ENCODE data around the gene RBM23.
A peak's percentile ranks its signal among the peaks of the same experiment; 100 is the strongest.

The RBM23 gene

GRCh38 chr14:22871224-22872032, 47.5 kb downstream of the RBM23 start, which contains the start of gene LRP10:
Gene LRP10, plus strand, starts transcription at chr14:22871740. Its CDS starts 564 bp downstream, at chr14:22872304.
- peaks cover 0 to 26% of the 10 kb centered on the region in 2 experiments; a peak in 1 of 3 replicates for H3K36me3 ChIP-seq (ENCODE audit: control insufficient read depth in 2 of 2, insufficient read depth in 1 of 2, low read length in 2 of 2)
- peak within 1 kb of the TSS; percentile 87 for H3K27ac ChIP-seq (ENCODE audit: extremely low read depth, low read depth, low read length)
- peak within 1 kb of the TSS; percentile 74 for H3K4me3 ChIP-seq (ENCODE audit: low read depth, low read length)
- ChIA-PET CTCF (interaction anchor here (0.6 to 4.5 kb wide), 15 partner anchors 10 to 1856 kb away, joined by 3 to 55 read pairs (median 5); partner anchors contain the start of genes DAD1 and REM2), POLR2A (interaction anchor here (0.6 to 1.8 kb wide), 9 partner anchors 9 to 105 kb away, joined by 3 to 7 read pairs (median 5); partner anchors contain the start of genes HAUS4, OXA1L, RBM23 and REM2)
- H3K9me3 ChIP-seq (ENCODE audit: control insufficient read depth, insufficient read depth, low read depth, low read length): no peaks in the 10 kb centered on the region
- peaks cover 9% of the 10 kb centered on the region for H3K4me1 ChIP-seq (ENCODE audit: control insufficient read depth, insufficient read depth, low read length)
- TF ChIP-seq ZNF426 (tag by site-specific recombination; IDR thresholded peaks at IDR 0.05) (no peak), ZNF248 (tag by site-specific recombination; IDR thresholded peaks at IDR 0.05) (no peak), BCL11A (tag by site-specific recombination; IDR thresholded peaks at IDR 0.05; ENCODE audit: low read depth) (peak; percentile 35), ZNF747 (tag by site-specific recombination; IDR thresholded peaks at IDR 0.05) (no peak), ZBTB10 (tag by site-specific recombination; IDR thresholded peaks at IDR 0.05) (peak; percentile 92), ZNF175 (tag by site-specific recombination; IDR thresholded peaks at IDR 0.05) (no peak), PRDM4 (tag by site-specific recombination; IDR thresholded peaks at IDR 0.05) (no peak), ZNF544 (tag by site-specific recombination; IDR thresholded peaks at IDR 0.05) (no peak), ZNF138 (tag by site-specific recombination; IDR thresholded peaks at IDR 0.05; ENCODE audit: borderline replicate concordance) (no peak), ZNF561 (tag by site-specific recombination; IDR thresholded peaks at IDR 0.05; ENCODE audit: borderline replicate concordance) (peak; percentile 81; the same call in 1 of the 2 replicates), ZBTB8A (tag by site-specific recombination; IDR thresholded peaks at IDR 0.05) (peak; percentile 77), ZNF2 (tag by site-specific recombination; IDR thresholded peaks at IDR 0.05) (0 out of 2 replicates have a peak, but pooled peaks have one; percentile 21), ZNF366 (tag by site-specific recombination; conservative IDR thresholded peaks at IDR 0.05) (0 out of 2 replicates have a peak, but pooled peaks have one; percentile 16), ZNF548 (tag by site-specific recombination; IDR thresholded peaks at IDR 0.05) (no peak), ZNF521 (tag by site-specific recombination; IDR thresholded peaks at IDR 0.05) (no peak), ZNF596 (tag by site-specific recombination; IDR thresholded peaks at IDR 0.05) (no peak), MEIS1 (CRISPR knock-in tag; IDR thresholded peaks at IDR 0.05; ENCODE audit: borderline replicate concordance) (no peak), ZFP41 (tag by site-specific recombination; IDR thresholded peaks at IDR 0.05; ENCODE audit: borderline replicate concordance) (no peak), ZNF48 (tag by site-specific recombination; IDR thresholded peaks at IDR 0.05) (no peak), ZNF416 (tag by site-specific recombination; IDR thresholded peaks at IDR 0.05) (no peak), ZNF530 (tag by site-specific recombination; IDR thresholded peaks at IDR 0.05; ENCODE audit: low read depth) (no peak), REPIN1 (tag by site-specific recombination; IDR thresholded peaks at IDR 0.05; ENCODE audit: low read depth) (no peak), ZNF157 (tag by site-specific recombination; IDR thresholded peaks at IDR 0.05) (no peak)
- TF ChIP-seq, protein P1, sequence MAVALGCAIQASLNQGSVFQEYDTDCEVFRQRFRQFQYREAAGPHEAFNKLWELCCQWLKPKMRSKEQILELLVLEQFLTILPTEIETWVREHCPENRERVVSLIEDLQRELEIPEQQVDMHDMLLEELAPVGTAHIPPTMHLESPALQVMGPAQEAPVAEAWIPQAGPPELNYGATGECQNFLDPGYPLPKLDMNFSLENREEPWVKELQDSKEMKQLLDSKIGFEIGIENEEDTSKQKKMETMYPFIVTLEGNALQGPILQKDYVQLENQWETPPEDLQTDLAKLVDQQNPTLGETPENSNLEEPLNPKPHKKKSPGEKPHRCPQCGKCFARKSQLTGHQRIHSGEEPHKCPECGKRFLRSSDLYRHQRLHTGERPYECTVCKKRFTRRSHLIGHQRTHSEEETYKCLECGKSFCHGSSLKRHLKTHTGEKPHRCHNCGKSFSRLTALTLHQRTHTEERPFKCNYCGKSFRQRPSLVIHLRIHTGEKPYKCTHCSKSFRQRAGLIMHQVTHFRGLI (tag by site-specific recombination; IDR thresholded peaks at IDR 0.05): no peak; the same call in 1 of the 2 replicates
- TF ChIP-seq, protein P2, sequence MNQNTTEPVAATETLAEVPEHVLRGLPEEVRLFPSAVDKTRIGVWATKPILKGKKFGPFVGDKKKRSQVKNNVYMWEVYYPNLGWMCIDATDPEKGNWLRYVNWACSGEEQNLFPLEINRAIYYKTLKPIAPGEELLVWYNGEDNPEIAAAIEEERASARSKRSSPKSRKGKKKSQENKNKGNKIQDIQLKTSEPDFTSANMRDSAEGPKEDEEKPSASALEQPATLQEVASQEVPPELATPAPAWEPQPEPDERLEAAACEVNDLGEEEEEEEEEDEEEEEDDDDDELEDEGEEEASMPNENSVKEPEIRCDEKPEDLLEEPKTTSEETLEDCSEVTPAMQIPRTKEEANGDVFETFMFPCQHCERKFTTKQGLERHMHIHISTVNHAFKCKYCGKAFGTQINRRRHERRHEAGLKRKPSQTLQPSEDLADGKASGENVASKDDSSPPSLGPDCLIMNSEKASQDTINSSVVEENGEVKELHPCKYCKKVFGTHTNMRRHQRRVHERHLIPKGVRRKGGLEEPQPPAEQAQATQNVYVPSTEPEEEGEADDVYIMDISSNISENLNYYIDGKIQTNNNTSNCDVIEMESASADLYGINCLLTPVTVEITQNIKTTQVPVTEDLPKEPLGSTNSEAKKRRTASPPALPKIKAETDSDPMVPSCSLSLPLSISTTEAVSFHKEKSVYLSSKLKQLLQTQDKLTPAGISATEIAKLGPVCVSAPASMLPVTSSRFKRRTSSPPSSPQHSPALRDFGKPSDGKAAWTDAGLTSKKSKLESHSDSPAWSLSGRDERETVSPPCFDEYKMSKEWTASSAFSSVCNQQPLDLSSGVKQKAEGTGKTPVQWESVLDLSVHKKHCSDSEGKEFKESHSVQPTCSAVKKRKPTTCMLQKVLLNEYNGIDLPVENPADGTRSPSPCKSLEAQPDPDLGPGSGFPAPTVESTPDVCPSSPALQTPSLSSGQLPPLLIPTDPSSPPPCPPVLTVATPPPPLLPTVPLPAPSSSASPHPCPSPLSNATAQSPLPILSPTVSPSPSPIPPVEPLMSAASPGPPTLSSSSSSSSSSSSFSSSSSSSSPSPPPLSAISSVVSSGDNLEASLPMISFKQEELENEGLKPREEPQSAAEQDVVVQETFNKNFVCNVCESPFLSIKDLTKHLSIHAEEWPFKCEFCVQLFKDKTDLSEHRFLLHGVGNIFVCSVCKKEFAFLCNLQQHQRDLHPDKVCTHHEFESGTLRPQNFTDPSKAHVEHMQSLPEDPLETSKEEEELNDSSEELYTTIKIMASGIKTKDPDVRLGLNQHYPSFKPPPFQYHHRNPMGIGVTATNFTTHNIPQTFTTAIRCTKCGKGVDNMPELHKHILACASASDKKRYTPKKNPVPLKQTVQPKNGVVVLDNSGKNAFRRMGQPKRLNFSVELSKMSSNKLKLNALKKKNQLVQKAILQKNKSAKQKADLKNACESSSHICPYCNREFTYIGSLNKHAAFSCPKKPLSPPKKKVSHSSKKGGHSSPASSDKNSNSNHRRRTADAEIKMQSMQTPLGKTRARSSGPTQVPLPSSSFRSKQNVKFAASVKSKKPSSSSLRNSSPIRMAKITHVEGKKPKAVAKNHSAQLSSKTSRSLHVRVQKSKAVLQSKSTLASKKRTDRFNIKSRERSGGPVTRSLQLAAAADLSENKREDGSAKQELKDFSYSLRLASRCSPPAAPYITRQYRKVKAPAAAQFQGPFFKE (tag by site-specific recombination; IDR thresholded peaks at IDR 0.05; ENCODE audit: borderline replicate concordance): no peak
